ENCODE results near the gene ARHGAP22.

DNA sequence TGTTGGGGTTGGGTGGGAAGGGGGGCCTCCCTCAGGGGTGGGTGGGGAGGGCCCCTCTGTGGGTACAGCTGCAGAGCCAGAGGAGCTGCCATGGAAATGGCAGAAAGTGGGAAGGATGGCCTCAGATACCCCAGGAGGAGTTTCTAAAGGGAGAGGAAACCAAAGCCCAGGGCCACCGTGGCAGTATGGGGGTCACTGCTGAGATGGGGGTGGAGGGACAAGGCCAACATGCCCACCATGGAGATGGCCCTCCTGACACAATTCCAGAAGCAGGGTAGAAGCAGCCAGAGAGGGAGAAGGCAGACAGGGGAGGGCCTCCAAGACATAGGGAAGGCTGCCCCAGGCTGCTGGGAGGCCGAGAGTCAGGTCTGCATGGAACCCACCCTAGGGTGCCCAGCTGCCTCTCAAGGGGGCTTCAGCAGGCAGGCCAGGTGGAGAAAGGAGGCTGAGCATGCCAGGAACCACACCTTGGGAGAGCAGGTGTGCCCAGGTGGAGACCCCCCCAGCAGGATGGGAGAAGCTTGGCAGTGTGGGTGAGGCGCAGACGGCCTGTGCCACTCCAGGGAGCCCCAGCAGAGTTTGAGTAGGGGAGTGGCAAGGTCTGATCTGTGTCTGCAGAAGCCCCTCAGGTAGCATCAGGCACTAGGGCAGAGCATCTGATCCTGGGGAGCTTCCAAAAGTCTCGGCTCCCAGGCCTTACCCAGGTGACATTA is 146.8 kb downstream of the ARHGAP22 start:
- TF ChIP-seq, protein P1, sequence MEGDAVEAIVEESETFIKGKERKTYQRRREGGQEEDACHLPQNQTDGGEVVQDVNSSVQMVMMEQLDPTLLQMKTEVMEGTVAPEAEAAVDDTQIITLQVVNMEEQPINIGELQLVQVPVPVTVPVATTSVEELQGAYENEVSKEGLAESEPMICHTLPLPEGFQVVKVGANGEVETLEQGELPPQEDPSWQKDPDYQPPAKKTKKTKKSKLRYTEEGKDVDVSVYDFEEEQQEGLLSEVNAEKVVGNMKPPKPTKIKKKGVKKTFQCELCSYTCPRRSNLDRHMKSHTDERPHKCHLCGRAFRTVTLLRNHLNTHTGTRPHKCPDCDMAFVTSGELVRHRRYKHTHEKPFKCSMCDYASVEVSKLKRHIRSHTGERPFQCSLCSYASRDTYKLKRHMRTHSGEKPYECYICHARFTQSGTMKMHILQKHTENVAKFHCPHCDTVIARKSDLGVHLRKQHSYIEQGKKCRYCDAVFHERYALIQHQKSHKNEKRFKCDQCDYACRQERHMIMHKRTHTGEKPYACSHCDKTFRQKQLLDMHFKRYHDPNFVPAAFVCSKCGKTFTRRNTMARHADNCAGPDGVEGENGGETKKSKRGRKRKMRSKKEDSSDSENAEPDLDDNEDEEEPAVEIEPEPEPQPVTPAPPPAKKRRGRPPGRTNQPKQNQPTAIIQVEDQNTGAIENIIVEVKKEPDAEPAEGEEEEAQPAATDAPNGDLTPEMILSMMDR (IDR thresholded peaks at IDR 0.05): no peak
- no peak for TF ChIP-seq POLR2AphosphoS5 (IDR thresholded peaks at IDR 0.05)
- TF ChIP-seq POLR2A (IDR thresholded peaks at IDR 0.05): no peak
